HUES48 (cell line): ENCODE results near the gene WDFY1.

Source experiments
- H3K27ac ChIP-seq: one replicate; pipeline ENCODE4 v1.7.0; 2013; ENCODE audit warnings: low read depth, low read length, inconsistent platforms
- H3K27me3 ChIP-seq: 2 replicates; pipeline ENCODE4 v1.6.1; 2013; ENCODE audit warnings: mild to moderate bottlenecking, low read length; ENCODE audit not compliant: control insufficient read depth, insufficient read depth
- H3K36me3 ChIP-seq: 2 replicates; pipeline ENCODE4 v1.6.1; 2013; ENCODE audit warnings: low read length; ENCODE audit not compliant: control insufficient read depth, insufficient read depth
- H3K4me1 ChIP-seq: 2 replicates; pipeline ENCODE4 v1.6.1; 2013; ENCODE audit warnings: mild to moderate bottlenecking, low read length; ENCODE audit not compliant: control insufficient read depth, insufficient read depth
- H3K4me3 ChIP-seq: 2 replicates; pipeline ENCODE4 v1.5.1; 2013; ENCODE audit warnings: mild to moderate bottlenecking, low read depth, low read length
- H3K9ac ChIP-seq: 2 replicates; pipeline ENCODE4 v1.6.1; 2013; ENCODE audit warnings: mild to moderate bottlenecking, low read depth, low read length, moderate library complexity
- H3K9me3 ChIP-seq: 2 replicates; pipeline ENCODE4 v1.6.1; 2013; ENCODE audit warnings: low read length; ENCODE audit not compliant: control insufficient read depth, insufficient read depth

WDFY1 gene

DNA sequence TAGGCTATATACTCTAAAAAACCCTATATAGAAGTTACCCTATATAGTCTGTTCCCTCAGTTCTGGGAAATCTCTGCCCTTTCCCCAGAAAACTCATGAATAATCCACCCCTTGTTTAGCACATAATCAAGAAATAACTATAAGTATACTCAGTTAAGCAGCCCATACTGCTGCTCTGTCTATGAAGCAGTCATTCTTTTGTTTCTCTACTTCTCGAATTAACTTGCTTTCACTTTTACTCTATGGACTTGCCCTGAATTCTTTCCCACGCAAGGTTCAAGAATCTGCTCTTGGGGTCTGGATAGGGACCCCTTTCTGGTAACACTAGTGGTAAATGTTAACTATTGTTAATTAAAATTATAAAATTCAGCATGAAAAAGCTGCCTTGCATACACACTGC lies 90.4 kb downstream of the WDFY1 start:
- no peaks in the 10 kb centered on the region for H3K27me3 ChIP-seq
- no peaks in the 10 kb centered on the region for H3K36me3 ChIP-seq
- no peak overlapping the region for H3K27ac ChIP-seq
- no peaks in the 10 kb centered on the region for H3K4me1 ChIP-seq
- H3K4me3 ChIP-seq = no peak overlapping the region
- no peaks in the 10 kb centered on the region for H3K9me3 ChIP-seq
- no peak overlapping the region for H3K9ac ChIP-seq

DNA sequence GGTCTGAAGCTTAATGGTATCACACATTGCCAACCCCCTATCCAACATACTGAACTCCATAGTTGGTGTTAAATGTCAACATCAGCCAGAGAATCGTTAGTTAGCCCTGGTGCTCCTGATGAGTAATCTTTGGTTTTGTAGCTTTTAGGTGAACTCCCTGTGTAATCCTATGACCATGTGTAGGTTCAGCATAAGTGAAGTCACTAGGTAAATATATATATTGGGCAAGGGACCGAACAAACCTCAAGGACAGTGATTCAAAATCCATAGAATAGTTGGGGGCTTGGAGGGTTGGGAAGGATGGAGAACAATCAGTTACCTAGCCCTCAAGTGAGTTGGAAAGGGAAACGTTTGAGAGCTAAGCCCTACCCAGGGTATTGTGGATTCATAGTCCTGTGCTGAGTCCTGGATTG lies 91.7 kb downstream of the WDFY1 start:
- Histone ChIP-seq H3K27ac (no peak overlapping the region), H3K27me3 (no peaks in the 10 kb centered on the region), H3K4me3 (no peak overlapping the region), H3K4me1 (no peaks in the 10 kb centered on the region), H3K36me3 (no peaks in the 10 kb centered on the region), H3K9ac (no peak overlapping the region), H3K9me3 (peaks cover 7% of the 10 kb centered on the region; the same call in 1 of the 2 replicates)

DNA sequence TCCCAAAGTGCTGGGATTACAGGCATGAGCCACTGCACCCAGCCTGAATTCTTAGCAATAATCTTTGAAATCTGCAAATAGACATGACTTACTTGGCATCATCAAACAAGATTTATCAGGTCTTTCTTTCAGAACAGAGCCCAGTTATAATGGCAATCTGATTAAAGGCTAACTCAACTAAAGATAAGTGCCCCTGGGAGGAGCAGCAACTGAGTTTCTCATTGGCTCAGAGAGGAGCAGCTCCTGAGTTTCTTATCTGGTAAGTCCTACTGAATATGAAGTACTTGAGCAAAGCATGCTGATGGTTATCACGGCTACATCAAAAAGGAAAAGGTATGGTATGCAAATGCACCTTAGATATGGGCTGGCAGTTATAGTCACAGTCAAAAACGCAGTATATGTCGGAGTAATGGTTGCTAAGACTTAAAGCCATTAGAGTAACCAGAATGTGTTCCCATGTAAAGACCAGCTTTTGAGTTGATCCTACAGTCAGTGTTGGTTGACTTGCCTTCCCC lies 92.8 kb downstream of the WDFY1 start:
- no peak overlapping the region for H3K4me3 ChIP-seq
- no peak overlapping the region for H3K27ac ChIP-seq
- H3K4me1 ChIP-seq = no peaks in the 10 kb centered on the region
- no peak overlapping the region for H3K9ac ChIP-seq
- H3K27me3 ChIP-seq = no peaks in the 10 kb centered on the region
- H3K9me3 ChIP-seq = peaks cover 7% of the 10 kb centered on the region; the same call in 1 of the 2 replicates
- H3K36me3 ChIP-seq = no peaks in the 10 kb centered on the region

DNA sequence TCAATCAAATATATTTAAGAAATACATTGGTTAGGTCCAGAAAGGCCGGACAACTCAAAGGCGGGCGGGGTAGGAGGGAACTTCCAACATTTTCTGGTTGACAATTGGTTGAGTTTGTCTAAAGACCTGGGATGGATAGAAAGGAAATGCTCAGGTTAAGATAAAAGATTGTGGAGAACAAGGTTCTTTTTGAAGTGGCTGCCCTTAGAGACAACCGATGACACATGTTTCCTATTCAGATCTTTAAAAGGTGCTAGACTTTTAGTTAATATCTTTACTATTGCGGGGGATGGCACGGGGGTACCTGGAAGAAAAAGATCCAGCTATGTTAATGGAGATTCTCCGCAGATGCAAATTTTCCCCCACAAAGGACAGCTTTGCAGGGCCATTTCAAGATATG lies 97.7 kb downstream of the WDFY1 start:
- Histone ChIP-seq H3K4me1 (no peaks in the 10 kb centered on the region), H3K27me3 (no peaks in the 10 kb centered on the region), H3K27ac (no peak overlapping the region), H3K9ac (no peak overlapping the region), H3K36me3 (no peaks in the 10 kb centered on the region), H3K4me3 (no peak overlapping the region), H3K9me3 (peaks cover 7% of the 10 kb centered on the region; the same call in 1 of the 2 replicates)

DNA sequence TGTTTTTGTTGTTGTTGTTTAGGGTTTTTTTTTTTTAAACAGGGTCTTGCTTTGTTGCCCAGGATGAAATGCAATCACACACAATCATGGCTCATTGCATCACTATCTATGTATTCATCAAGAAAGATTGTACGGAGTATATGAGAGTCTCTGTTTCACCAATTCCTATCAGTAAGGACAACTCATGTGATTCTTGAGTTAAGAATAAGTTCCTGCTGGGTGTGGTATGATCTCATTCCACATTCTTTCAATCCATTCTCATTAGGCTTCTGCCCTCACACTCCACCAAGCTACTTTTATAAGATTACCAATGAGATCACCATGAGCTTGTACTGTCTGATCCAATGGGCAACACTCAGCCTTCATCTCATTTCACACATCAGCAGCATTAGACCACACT lies 98.6 kb downstream of the WDFY1 start:
- Histone ChIP-seq H3K4me3 (no peak overlapping the region), H3K27me3 (no peaks in the 10 kb centered on the region), H3K4me1 (no peaks in the 10 kb centered on the region), H3K9me3 (peaks cover 7% of the 10 kb centered on the region; the same call in 1 of the 2 replicates), H3K27ac (no peak overlapping the region), H3K36me3 (no peaks in the 10 kb centered on the region), H3K9ac (no peak overlapping the region)

DNA sequence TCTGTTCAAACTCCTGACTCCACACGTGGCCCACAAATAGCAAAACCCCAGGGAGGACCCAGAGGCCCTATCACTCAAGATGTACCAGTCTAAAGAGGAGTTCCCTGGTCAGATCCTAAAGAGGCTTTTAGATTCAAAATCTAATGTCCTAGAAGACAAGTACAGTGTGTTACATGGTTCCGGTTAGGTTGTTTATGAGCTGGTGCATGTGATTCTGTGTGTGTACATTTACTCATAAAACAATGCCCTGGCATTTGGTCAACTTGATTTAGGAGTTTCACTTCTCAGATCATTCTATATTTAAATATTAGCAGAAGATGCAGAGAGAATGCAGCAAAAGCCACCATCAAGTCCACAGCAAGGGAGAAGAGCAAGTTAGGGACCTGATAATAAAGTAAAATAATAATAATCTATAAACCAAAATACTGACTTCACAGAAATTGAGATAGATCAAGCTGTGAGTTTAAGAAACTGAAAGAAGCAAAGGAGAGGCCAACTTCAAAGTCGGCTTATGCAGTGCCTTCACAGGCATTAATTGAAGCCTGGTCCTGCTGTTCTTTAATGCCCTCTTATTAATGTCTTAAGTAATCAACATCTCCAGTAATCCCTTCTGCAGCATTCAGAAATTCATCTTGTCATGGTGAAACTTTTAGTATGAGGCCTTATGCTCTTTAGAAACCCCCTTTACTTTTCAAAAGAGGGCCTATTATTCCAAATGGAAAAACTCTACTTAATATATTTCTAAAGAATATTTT lies 103.5 kb downstream of the WDFY1 start:
- H3K36me3 ChIP-seq = no peaks in the 10 kb centered on the region
- no peak overlapping the region for H3K9ac ChIP-seq
- H3K4me1 ChIP-seq = 0 out of 2 replicates have a peak, but pooled peaks cover 5% of the 10 kb centered on the region
- H3K27ac ChIP-seq = no peak overlapping the region
- no peaks in the 10 kb centered on the region for H3K9me3 ChIP-seq
- no peak overlapping the region for H3K4me3 ChIP-seq
- no peaks in the 10 kb centered on the region for H3K27me3 ChIP-seq

DNA sequence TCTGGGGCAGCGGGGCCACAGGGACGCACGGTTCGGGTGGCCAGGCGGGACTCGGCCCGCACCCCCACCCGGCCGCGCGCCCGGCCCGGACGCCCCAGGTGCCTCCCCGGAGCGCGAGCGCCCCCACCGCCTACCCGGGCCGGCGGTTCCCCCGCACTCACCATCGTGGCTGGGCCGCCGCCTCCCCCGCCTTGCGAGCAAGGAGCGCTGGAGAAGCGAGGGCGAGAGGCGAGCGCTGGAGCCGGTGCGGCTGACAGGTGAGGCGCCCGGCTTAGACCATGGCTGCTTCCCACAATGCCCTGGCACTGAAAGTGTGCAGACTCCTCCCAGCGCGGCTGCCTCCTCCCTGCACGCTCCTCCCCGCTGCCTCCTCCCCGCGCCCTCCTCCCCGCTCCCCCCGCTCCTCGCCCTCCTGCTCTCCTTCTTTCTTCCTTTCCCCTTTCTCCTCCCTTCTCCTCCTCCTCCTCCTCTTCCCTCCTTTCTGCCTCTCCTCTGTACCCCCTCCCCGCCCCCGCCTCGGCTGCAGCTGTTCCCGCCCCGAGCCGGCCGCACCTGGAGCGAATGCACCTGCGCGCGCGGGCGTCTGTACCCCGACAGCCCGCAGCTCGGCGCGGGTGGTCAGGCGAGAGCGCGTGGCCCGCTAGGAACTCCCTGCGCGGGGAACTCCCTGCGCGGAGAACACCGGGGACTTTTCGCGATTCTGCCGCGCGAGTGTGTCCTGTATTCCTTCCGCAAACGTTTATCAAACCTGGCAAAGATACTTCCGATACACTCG lies 107.7 kb downstream of the WDFY1 start, which contains the start of gene AP1S3:
Gene AP1S3 (minus strand): TSS at position 296 of the 775 bp plus-strand sequence. CDS start 132 bp downstream, at position 164.
- H3K27ac ChIP-seq = peak within 1 kb of the TSS; percentile 68
- H3K9ac ChIP-seq = peak within 1 kb of the TSS; percentile 76
- H3K27me3 ChIP-seq = no peaks in the 10 kb centered on the region
- H3K9me3 ChIP-seq = no peaks in the 10 kb centered on the region
- H3K4me1 ChIP-seq = peaks cover 23% of the 10 kb centered on the region
- H3K36me3 ChIP-seq = no peaks in the 10 kb centered on the region
- peak within 1 kb of the TSS; percentile 97 for H3K4me3 ChIP-seq

DNA sequence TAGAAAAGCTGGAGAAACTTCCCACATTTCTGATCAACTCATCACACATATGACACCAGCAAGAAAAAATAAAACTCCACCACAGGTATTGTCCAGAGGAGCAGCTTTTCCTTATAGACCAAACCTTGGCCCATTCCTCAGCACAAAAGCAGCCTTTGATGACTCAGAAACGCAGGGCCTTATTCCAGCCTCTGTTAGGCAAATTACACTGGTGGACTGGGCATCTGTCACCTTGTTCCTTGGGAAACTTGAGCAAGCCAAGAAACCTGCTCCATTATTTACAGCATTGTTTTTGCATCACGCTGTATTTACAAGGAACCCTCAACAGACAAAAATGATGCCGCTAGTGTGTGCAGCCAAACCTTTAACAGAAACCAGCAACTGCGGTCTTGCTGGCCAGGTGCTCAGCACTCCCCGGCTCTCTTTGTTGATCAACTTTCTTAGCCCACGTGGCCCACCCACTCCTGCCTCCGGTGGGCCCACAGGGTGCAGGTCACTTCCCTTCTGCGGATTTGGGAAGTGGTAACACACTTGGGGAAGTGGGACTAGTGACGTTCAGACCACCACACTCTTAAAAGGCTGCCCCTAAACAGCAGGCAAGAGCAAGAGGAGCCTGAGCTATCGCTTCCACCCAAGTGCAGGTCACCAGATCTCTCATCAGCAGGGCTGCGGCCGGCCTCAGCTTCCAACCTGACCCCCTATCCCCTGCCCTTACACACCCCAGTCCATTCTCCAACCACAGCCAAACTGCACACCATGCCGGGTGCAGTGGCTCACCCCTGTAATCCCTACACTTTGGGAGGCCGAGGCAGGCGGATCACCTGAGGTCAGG lies 109.2 kb downstream of the WDFY1 start:
- no peak overlapping the region for H3K27ac ChIP-seq
- H3K4me1 ChIP-seq = peaks cover 28% of the 10 kb centered on the region
- H3K9me3 ChIP-seq = no peaks in the 10 kb centered on the region
- no peaks in the 10 kb centered on the region for H3K27me3 ChIP-seq
- no peaks in the 10 kb centered on the region for H3K36me3 ChIP-seq
- no peak overlapping the region; the same call in 1 of the 2 replicates for H3K4me3 ChIP-seq
- no peak overlapping the region for H3K9ac ChIP-seq

DNA sequence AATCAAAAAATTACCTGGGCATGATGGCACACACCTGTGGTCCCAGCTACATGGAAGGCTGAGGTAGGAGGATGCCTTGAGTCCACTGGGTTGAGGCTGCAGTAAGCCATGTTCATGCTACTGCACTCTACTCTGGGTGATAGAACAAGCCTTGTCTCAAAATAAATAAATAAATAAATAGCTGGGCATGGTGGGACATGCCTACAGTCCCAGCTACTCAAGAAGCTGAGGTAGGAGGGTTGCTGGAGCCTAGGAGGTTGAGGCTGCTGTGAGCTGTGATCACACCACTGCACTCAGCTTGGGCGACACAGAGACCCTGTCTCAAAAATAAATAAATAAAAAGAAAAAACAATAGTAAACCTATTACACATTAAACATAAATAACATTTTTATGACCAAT lies 110.7 kb downstream of the WDFY1 start:
- H3K4me3 ChIP-seq = no peak overlapping the region
- no peaks in the 10 kb centered on the region for H3K36me3 ChIP-seq
- no peaks in the 10 kb centered on the region for H3K27me3 ChIP-seq
- no peaks in the 10 kb centered on the region for H3K9me3 ChIP-seq
- no peak overlapping the region for H3K27ac ChIP-seq
- H3K4me1 ChIP-seq = peaks cover 28% of the 10 kb centered on the region
- no peak overlapping the region for H3K9ac ChIP-seq

DNA sequence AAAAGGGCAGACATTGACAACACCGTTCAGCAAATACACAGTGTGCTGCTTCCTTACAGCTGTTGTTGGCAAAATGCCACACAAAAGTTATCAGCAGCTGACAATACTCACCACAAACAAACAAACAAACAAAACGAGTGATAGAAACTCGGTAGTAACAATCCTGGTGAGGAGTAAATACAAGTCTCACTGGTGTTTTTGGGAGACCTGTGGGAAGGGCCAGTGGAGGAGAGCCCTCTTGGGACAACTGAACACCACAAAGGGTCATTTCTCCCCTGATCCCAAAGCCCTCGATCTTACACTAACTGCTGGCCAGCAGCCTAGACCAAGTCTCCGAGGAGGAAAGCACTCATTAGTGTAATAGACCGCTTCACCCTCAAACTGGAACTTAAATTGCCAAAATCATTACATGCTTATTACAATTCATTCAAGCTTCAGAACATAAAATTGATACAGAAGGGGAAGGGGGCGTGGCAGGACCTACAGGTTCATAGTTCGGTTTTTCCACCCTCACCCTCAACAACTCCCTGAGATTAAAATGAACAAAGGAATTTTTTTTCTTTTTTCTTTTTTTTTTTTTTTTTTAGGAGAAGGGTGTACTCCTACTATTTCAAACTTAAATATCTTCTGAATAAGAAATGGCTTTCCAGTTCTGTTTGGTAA lies 112.8 kb downstream of the WDFY1 start:
- peaks cover 23% of the 10 kb centered on the region for H3K4me1 ChIP-seq
- H3K27me3 ChIP-seq = no peaks in the 10 kb centered on the region
- H3K27ac ChIP-seq = peak overlapping the region; percentile 0
- H3K36me3 ChIP-seq = no peaks in the 10 kb centered on the region
- no peaks in the 10 kb centered on the region for H3K9me3 ChIP-seq
- H3K9ac ChIP-seq = no peak overlapping the region
- no peak overlapping the region for H3K4me3 ChIP-seq
